Measurements from ENCODE around the gene OR1J2. TPM values are rescaled to one million over a fixed set of nuclear protein-coding genes. Genes with fewer than 3 reads are reported as not detected.

Gene OR1J2
- total RNA-seq, 1 experiment from 2014 or later, result not detected

DNA sequence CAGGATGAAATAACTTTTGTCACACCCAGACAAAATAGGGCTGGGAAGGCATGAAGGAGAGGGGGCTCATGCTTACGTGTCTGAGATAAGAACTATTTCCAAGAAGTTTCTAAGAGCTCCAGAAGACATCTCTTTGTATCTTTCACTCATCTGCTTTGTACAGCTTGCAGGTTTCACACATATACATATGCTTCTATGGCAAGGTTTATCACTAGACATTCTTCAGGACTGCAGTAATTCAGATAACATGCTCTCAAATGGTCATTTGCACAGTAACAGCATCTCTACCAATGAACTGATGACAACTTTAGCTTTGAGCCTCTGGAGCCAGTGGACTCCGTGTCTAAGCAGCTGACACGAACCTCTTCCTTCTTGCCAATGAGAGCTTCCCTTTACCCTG lies 36.0 kb upstream of the OR1J2 start:
- TF ChIP-seq, protein P1, sequence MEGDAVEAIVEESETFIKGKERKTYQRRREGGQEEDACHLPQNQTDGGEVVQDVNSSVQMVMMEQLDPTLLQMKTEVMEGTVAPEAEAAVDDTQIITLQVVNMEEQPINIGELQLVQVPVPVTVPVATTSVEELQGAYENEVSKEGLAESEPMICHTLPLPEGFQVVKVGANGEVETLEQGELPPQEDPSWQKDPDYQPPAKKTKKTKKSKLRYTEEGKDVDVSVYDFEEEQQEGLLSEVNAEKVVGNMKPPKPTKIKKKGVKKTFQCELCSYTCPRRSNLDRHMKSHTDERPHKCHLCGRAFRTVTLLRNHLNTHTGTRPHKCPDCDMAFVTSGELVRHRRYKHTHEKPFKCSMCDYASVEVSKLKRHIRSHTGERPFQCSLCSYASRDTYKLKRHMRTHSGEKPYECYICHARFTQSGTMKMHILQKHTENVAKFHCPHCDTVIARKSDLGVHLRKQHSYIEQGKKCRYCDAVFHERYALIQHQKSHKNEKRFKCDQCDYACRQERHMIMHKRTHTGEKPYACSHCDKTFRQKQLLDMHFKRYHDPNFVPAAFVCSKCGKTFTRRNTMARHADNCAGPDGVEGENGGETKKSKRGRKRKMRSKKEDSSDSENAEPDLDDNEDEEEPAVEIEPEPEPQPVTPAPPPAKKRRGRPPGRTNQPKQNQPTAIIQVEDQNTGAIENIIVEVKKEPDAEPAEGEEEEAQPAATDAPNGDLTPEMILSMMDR (conservative IDR thresholded peaks at IDR 0.05; ENCODE audit: low read depth, low read length), result no peak
- TF ChIP-seq EZH2 (IDR thresholded peaks at IDR 0.05; ENCODE audit: borderline replicate concordance, low read depth, low read length, poor library complexity, severe bottlenecking), result no peak
- CTCF ChIA-PET, result no interaction called here
- no peaks in the 10 kb centered on the region for H3K4me1 ChIP-seq (ENCODE audit: insufficient read depth, low read length, poor library complexity, severe bottlenecking)
- H3K27me3 ChIP-seq (replicated peaks; ENCODE audit: insufficient read depth, low read depth, low read length, poor library complexity), result peaks cover 23% of the 10 kb centered on the region
- no TSS peak for BruUV-seq (replicated peaks)
- no peak overlapping the region for H3K4me3 ChIP-seq (ENCODE audit: low read depth, low read length, poor library complexity, severe bottlenecking)
- no peak overlapping the region for H3K27ac ChIP-seq (ENCODE audit: low read depth, low read length, poor library complexity, severe bottlenecking)
- H3K9me3 ChIP-seq (ENCODE audit: low read depth, low read length, poor library complexity, severe bottlenecking), result no peaks in the 10 kb centered on the region
- intact Hi-C loops (cut with micrococcal nuclease; ENCODE audit: unreplicated experiment), result no loop called here
- no peak for DNase-seq (ENCODE audit: low spot score)
- no peaks in the 10 kb centered on the region for H3K36me3 ChIP-seq (ENCODE audit: insufficient read depth, low read length, poor library complexity, severe bottlenecking)
- POLR2A ChIA-PET (ENCODE audit: low non-redundant PET), result no interaction called here

GRCh38 chr9:122475717-122476116 lies 34.9 kb upstream of the OR1J2 start:
- DNase-seq (ENCODE audit: low spot score), result no peak
- POLR2A ChIA-PET (ENCODE audit: low non-redundant PET), result interaction anchor here (0.6 kb wide), 1 partner anchor 750 kb away, joined by 3 read pairs; no protein-coding TSS in a partner anchor
- intact Hi-C loops (cut with micrococcal nuclease; ENCODE audit: unreplicated experiment), result no loop called here
- no TSS peak for BruUV-seq (replicated peaks)
- TF ChIP-seq, protein P1 (conservative IDR thresholded peaks at IDR 0.05; ENCODE audit: low read depth, low read length), result no peak
- no peak for TF ChIP-seq EZH2 (IDR thresholded peaks at IDR 0.05; ENCODE audit: borderline replicate concordance, low read depth, low read length, poor library complexity, severe bottlenecking)
- CTCF ChIA-PET, result no interaction called here
- H3K4me3 ChIP-seq (ENCODE audit: low read depth, low read length, poor library complexity, severe bottlenecking), result no peak overlapping the region
- H3K36me3 ChIP-seq (ENCODE audit: insufficient read depth, low read length, poor library complexity, severe bottlenecking), result no peaks in the 10 kb centered on the region
- H3K9me3 ChIP-seq (ENCODE audit: low read depth, low read length, poor library complexity, severe bottlenecking), result no peaks in the 10 kb centered on the region
- H3K27me3 ChIP-seq (replicated peaks; ENCODE audit: insufficient read depth, low read depth, low read length, poor library complexity), result peaks cover 31% of the 10 kb centered on the region
- no peaks in the 10 kb centered on the region for H3K4me1 ChIP-seq (ENCODE audit: insufficient read depth, low read length, poor library complexity, severe bottlenecking)
- no peak overlapping the region for H3K27ac ChIP-seq (ENCODE audit: low read depth, low read length, poor library complexity, severe bottlenecking)

DNA sequence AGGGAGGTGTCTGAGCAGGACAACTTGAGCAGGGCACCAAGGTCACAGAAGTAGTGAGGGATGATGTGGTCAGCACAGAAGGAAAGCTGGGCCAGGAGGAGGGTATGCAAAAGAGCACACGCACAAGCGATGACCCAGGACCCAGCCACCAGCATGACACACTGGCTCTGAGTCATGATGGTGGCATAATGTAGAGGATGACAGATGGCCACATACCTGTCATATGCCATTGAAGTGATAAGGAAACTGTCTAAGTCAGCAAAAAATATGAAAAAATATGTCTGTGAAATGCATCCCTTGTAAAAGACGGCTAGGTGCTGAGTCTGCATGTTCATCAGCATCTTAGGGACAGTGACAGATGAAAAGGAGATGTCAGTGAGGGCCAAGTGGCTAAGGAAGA lies 33.3 kb upstream of the OR1J2 start:
- CTCF ChIA-PET, result no interaction called here
- no TSS peak for BruUV-seq (replicated peaks)
- H3K4me1 ChIP-seq (ENCODE audit: insufficient read depth, low read length, poor library complexity, severe bottlenecking), result no peaks in the 10 kb centered on the region
- no peak for DNase-seq (ENCODE audit: low spot score)
- H3K27me3 ChIP-seq (replicated peaks; ENCODE audit: insufficient read depth, low read depth, low read length, poor library complexity), result peaks cover 40% of the 10 kb centered on the region
- no peak overlapping the region for H3K27ac ChIP-seq (ENCODE audit: low read depth, low read length, poor library complexity, severe bottlenecking)
- intact Hi-C loops (cut with micrococcal nuclease; ENCODE audit: unreplicated experiment), result no loop called here
- POLR2A ChIA-PET (ENCODE audit: low non-redundant PET), result no interaction called here
- no peak for TF ChIP-seq EZH2 (IDR thresholded peaks at IDR 0.05; ENCODE audit: borderline replicate concordance, low read depth, low read length, poor library complexity, severe bottlenecking)
- TF ChIP-seq, protein P1 (conservative IDR thresholded peaks at IDR 0.05; ENCODE audit: low read depth, low read length), result no peak
- no peak overlapping the region for H3K4me3 ChIP-seq (ENCODE audit: low read depth, low read length, poor library complexity, severe bottlenecking)
- H3K36me3 ChIP-seq (ENCODE audit: insufficient read depth, low read length, poor library complexity, severe bottlenecking), result no peaks in the 10 kb centered on the region
- no peaks in the 10 kb centered on the region for H3K9me3 ChIP-seq (ENCODE audit: low read depth, low read length, poor library complexity, severe bottlenecking)
